Fibroblast of pulmonary artery (primary cell): ENCODE results near the gene KRTAP3-2.

Source experiments
- DNase-seq: peaks from one replicate; pipeline ENCODE4 v3.0.0-alpha.2; 2010; ENCODE audit warnings: low read depth
- H3K4me3 ChIP-seq: replicated peaks from 2 replicates; pipeline ENCODE4 v1.5.1; 2011; ENCODE audit warnings: low read depth, mild to moderate bottlenecking, control low read depth, low read length, moderate library complexity
- TF ChIP-seq, protein P1 (sequence below): IDR thresholded peaks from 2 replicates; pipeline ENCODE4 v1.5.1; 2011; ENCODE audit warnings: mild to moderate bottlenecking, control low read depth, low read length, inconsistent platforms; ENCODE audit errors: missing control alignments

KRTAP3-2 gene

DNA sequence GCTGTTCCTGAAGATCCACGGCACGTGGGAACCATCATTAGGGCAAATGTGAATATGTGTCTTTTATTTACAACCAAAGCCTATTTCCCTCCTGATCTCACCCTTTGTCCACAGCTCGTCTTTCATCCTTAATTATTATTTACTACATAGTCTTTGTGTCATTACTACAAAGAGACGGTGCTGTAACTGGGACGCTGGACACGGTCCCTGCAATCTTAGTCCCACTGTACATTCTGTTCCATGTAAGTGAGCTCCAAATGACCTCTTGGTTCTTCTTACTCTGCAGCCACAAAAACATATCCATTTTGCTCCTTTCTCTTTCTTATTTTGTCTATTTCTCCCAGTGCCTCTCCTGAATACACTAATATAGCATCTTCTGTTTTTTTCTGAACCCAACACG lies 49.5 kb downstream of the KRTAP3-2 start:
- no peak overlapping the region for H3K4me3 ChIP-seq
- DNase-seq: no peak
- TF ChIP-seq, protein P1, sequence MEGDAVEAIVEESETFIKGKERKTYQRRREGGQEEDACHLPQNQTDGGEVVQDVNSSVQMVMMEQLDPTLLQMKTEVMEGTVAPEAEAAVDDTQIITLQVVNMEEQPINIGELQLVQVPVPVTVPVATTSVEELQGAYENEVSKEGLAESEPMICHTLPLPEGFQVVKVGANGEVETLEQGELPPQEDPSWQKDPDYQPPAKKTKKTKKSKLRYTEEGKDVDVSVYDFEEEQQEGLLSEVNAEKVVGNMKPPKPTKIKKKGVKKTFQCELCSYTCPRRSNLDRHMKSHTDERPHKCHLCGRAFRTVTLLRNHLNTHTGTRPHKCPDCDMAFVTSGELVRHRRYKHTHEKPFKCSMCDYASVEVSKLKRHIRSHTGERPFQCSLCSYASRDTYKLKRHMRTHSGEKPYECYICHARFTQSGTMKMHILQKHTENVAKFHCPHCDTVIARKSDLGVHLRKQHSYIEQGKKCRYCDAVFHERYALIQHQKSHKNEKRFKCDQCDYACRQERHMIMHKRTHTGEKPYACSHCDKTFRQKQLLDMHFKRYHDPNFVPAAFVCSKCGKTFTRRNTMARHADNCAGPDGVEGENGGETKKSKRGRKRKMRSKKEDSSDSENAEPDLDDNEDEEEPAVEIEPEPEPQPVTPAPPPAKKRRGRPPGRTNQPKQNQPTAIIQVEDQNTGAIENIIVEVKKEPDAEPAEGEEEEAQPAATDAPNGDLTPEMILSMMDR: no peak

DNA sequence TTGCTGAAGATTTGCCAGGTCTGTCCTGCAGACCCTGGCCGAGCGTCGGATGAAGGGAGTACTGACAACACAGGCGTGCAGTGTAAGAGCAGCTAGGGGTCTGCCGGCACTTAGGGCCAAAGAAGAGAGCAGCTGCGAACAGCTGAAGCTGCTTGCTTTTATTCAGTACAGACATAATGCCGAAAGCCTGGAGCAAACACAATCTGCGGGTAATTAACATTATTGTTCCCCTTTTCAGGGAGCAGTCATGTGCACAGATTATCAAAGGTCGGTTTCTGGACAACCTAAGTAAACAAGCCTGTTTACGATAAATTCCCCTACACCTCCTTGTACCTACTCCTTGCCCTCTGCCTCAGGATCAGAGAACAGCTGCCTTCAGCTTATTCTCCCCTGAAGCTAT lies 50.3 kb downstream of the KRTAP3-2 start:
- no peak overlapping the region for H3K4me3 ChIP-seq

More for the DNA sequence above, 50.3 kb downstream of the KRTAP3-2 start:
- no peak for DNase-seq
- TF ChIP-seq, protein P1: no peak
